Ascending aorta (tissue), 2 donors: Measurements from ENCODE around the gene CACNA2D3. TPM values are rescaled to one million over a fixed set of nuclear protein-coding genes. Genes with fewer than 3 reads are reported as not detected.

Experiments
- DNase-seq, 2 donors: peaks; one replicate each; pipeline ENCODE4 v3.0.0-alpha.2; 2019; ENCODE audit warnings: low spot score in 2 of 2
- H3K27ac ChIP-seq, 2 donors: fragments of 200-600 bp; sonication (generic); one replicate each; pipeline ENCODE4 v1.5.1; 2016 to 2017; ENCODE audit warnings: mild to moderate bottlenecking in 1 of 2
- H3K27me3 ChIP-seq: fragments of 200-600 bp; sonication (generic); one replicate; pipeline ENCODE4 v1.5.1; 2017
- H3K36me3 ChIP-seq, 2 donors: fragments of 200-600 bp; sonication (generic); one replicate each; pipeline ENCODE4 v1.5.1; 2016
- H3K4me1 ChIP-seq, 2 donors: fragments of 200-600 bp; sonication (generic); one replicate each; pipeline ENCODE4 v1.5.1; 2016 to 2017; ENCODE audit warnings: mild to moderate bottlenecking in 1 of 2
- H3K4me3 ChIP-seq, 2 donors: fragments of 200-600 bp; sonication (generic); one replicate each; pipeline ENCODE4 v1.5.1; 2016 to 2017; ENCODE audit warnings: mild to moderate bottlenecking in 1 of 2
- H3K9me3 ChIP-seq, 2 donors: fragments of 200-600 bp; sonication (generic); one replicate each; pipeline ENCODE4 v1.5.1; 2016
- CTCF ChIP-seq, 3 experiments: fragments of 200-600 bp in 2 of 3; fragments of 450-650 bp in 1 of 3; sonication (generic) in 2 of 3; IDR thresholded peaks; one replicate each; pipeline ENCODE4 v1.5.1; 2016 to 2019; ENCODE audit warnings: antibody characterized with exemption in 3 of 3, mild to moderate bottlenecking in 1 of 3, moderate library complexity in 1 of 3
- intact Hi-C: fragments of 100-400 bp; cut with DNase I; formaldehyde crosslinking; loops from one replicate; pipeline ENCODE4 v1.15.1; 2023
- total RNA-seq: library from RNA; depleted of rRNA; stranded (reverse); fragments of >200 nt; gene quantifications from one replicate; pipeline ENCODE4 v1.1.0, GENCODE V29; 2016

CACNA2D3 gene
- total RNA-seq, 1 donor from 2014 or later = not detected

DNA sequence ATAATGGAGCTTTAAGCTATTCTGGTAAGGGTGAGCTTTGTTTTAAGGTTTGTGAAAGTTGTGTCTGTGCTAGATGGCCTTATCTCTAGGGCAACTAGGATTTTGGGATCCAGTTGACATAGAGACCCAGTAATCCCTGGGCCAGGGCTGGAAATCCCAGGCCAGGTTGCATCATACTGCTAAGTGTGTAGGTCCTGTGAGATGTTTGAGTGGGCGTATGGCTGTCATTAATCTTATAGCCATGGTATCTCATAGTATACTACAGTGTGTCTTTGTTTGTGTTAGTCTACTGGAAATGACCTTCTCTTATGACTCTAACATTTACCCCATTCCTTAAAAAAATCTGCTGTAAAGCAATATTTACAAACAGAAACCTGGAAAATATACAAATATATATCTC is 151.4 kb downstream of the CACNA2D3 start:
- DNase-seq = no peak
- H3K36me3 ChIP-seq = no peaks in the 10 kb centered on the region
- H3K4me1 ChIP-seq = no peaks in the 10 kb centered on the region
- H3K27ac ChIP-seq = no peak overlapping the region
- no peak overlapping the region for H3K4me3 ChIP-seq
- no peak for TF ChIP-seq CTCF (IDR thresholded peaks at IDR 0.05)
- H3K9me3 ChIP-seq = no peaks in the 10 kb centered on the region
- intact Hi-C loops = no loop called here
- H3K27me3 ChIP-seq = no peaks in the 10 kb centered on the region

GRCh38 chr3:54274607-54275006 is 152.3 kb downstream of the CACNA2D3 start:
- Histone ChIP-seq H3K27ac (no peak overlapping the region), H3K36me3 (no peaks in the 10 kb centered on the region), H3K27me3 (no peaks in the 10 kb centered on the region), H3K9me3 (no peaks in the 10 kb centered on the region), H3K4me3 (no peak overlapping the region), H3K4me1 (no peaks in the 10 kb centered on the region)
- no peak for TF ChIP-seq CTCF (IDR thresholded peaks at IDR 0.05)
- intact Hi-C loops = no loop called here
- DNase-seq = no peak

DNA sequence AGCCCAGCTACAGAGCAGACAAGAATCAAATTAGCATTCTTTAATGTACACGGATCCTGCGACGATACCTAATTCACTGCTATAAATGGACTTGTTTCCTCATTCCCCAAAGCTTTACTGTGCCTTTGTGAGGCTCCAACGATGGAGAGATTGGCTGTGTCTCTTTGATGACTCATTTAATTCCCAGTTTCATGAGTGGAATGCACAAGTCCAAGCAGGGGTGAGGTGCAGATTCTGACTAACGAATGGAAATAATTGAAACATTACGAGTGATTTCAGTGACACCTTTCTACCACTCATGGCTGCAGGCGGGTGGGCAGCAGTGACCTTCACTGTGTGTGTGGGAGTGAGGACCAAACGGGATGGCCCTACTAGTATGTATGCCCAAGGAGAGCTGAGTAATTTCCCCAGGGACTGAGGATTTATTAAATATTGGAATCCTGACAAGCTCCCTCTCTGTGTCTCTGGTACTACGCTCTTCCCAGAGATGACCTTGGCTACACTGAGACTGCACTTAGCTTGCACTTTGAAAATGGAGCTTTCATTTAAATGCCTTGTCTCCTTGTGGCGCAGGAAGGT is 156.7 kb downstream of the CACNA2D3 start:
- H3K4me1 ChIP-seq = no peaks in the 10 kb centered on the region
- TF ChIP-seq CTCF (IDR thresholded peaks at IDR 0.05) = no peak
- H3K4me3 ChIP-seq = no peak overlapping the region
- no peaks in the 10 kb centered on the region for H3K27me3 ChIP-seq
- H3K9me3 ChIP-seq = no peaks in the 10 kb centered on the region
- H3K27ac ChIP-seq = no peak overlapping the region
- intact Hi-C loops = no loop called here
- DNase-seq = no peak
- H3K36me3 ChIP-seq = no peaks in the 10 kb centered on the region

- no peak overlapping the region for H3K4me3 ChIP-seq
- no peaks in the 10 kb centered on the region for H3K9me3 ChIP-seq
- TF ChIP-seq CTCF (IDR thresholded peaks at IDR 0.05) = no peak
- DNase-seq = no peak
- H3K27me3 ChIP-seq = no peaks in the 10 kb centered on the region
- no peak overlapping the region for H3K27ac ChIP-seq
- intact Hi-C loops = no loop called here
- H3K4me1 ChIP-seq = no peaks in the 10 kb centered on the region
- H3K36me3 ChIP-seq = no peaks in the 10 kb centered on the region
Measured at GRCh38 chr3:54283470-54283869, 161.1 kb downstream of the CACNA2D3 start.

GRCh38 chr3:54294214-54294613 is 171.9 kb downstream of the CACNA2D3 start:
- intact Hi-C loops = no loop called here
- H3K27ac ChIP-seq = no peak overlapping the region

More at GRCh38 chr3:54294214-54294613, 171.9 kb downstream of the CACNA2D3 start:
- no peaks in the 10 kb centered on the region for H3K36me3 ChIP-seq
- DNase-seq = no peak
- no peaks in the 10 kb centered on the region for H3K9me3 ChIP-seq
- no peak for TF ChIP-seq CTCF (IDR thresholded peaks at IDR 0.05)
- no peak overlapping the region for H3K4me3 ChIP-seq
- H3K4me1 ChIP-seq = no peaks in the 10 kb centered on the region
- H3K27me3 ChIP-seq = no peaks in the 10 kb centered on the region
